Osteocyte (in vitro differentiated cells): ENCODE results near the gene USP36. TPM values are rescaled to one million over a fixed set of nuclear protein-coding genes. Genes with fewer than 3 reads are reported as not detected.

Source experiments
- DNase-seq: peaks from one replicate; pipeline ENCODE4 v3.0.0; 2021; ENCODE audit warnings: mixed read lengths; ENCODE audit not compliant: unreplicated experiment; ENCODE audit errors: extremely low spot score
- H3K27ac Mint-ChIP-seq: one replicate; pipeline ENCODE4 v1.8.0; 2021; ENCODE audit warnings: mild to moderate bottlenecking, mixed read lengths; ENCODE audit not compliant: unreplicated experiment
- H3K27me3 Mint-ChIP-seq: one replicate; pipeline ENCODE4 v1.8.0; 2021; ENCODE audit warnings: mixed read lengths; ENCODE audit not compliant: unreplicated experiment
- H3K36me3 Mint-ChIP-seq: one replicate; pipeline ENCODE4 v1.8.0; 2021; ENCODE audit warnings: mixed read lengths; ENCODE audit not compliant: unreplicated experiment
- H3K4me1 Mint-ChIP-seq: one replicate; pipeline ENCODE4 v1.8.0; 2021; ENCODE audit warnings: mixed read lengths; ENCODE audit not compliant: unreplicated experiment
- H3K4me3 Mint-ChIP-seq: one replicate; pipeline ENCODE4 v1.8.0; 2021; ENCODE audit warnings: mild to moderate bottlenecking, moderate library complexity, mixed read lengths; ENCODE audit not compliant: unreplicated experiment
- H3K9me3 Mint-ChIP-seq: one replicate; pipeline ENCODE4 v1.8.0; 2021; ENCODE audit warnings: mixed read lengths; ENCODE audit not compliant: unreplicated experiment
- total RNA-seq: library from RNA; stranded (reverse); gene quantifications from 2 replicates; pipeline ENCODE4 v1.2.1, GENCODE V29; 2021
- TF ChIP-seq, protein P1 (sequence below): fragments of 200-600 bp; sonication (generic); IDR thresholded peaks from 2 replicates; pipeline ENCODE4 v1.5.0; 2021; ENCODE audit warnings: antibody characterized with exemption, mild to moderate bottlenecking, moderate library complexity

The USP36 gene
- total RNA-seq, 1 donor from 2014 or later = 56.2 TPM

DNA sequence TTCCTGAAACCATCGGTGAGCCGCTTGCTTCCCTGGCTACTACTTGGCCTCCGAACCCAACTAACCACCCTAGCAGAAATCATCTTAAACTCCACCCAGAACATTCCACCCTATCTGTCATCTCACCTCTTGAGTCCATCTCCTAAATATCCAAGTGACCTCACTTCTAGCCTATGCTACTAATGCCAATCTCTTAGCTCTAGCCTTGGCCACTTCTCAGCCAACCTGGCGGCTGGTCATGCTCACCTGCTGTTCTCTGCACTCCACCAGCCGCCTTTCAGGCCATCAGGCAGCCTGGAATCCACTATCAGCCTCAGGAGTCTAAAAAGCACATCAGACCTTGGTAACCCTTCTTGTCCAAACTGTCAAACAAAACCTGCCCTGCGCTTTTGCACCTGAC lies 46.6 kb downstream of the USP36 start:
- H3K36me3 Mint-ChIP-seq = peaks cover 56% of the 10 kb centered on the region
- no peak overlapping the region for H3K4me3 Mint-ChIP-seq

DNA sequence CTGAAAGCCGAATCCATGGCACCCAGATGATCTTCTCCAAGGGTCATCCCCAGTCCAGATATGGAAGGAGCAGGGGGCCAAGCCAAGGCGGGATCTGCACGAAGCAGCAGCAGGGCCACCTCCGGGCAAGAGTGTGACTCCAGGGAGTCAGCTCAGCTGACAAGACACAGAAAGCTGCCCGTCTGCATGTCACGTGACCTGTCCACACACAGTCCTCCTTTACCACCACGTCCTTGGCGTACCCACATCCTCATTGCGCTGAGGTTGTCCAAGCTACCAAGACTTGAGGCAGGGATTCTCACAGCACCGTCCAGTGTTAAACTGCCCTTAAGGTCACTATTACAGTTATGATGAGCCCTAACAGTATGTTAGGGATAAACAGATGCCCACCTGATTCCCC lies 47.2 kb downstream of the USP36 start:
- Mint-ChIP-seq H3K4me1 (peaks cover 31% of the 10 kb centered on the region), H3K4me3 (no peak overlapping the region), H3K9me3 (no peaks in the 10 kb centered on the region), H3K27ac (no peak overlapping the region), H3K27me3 (no peaks in the 10 kb centered on the region), H3K36me3 (peaks cover 50% of the 10 kb centered on the region)
- TF ChIP-seq, protein P1, sequence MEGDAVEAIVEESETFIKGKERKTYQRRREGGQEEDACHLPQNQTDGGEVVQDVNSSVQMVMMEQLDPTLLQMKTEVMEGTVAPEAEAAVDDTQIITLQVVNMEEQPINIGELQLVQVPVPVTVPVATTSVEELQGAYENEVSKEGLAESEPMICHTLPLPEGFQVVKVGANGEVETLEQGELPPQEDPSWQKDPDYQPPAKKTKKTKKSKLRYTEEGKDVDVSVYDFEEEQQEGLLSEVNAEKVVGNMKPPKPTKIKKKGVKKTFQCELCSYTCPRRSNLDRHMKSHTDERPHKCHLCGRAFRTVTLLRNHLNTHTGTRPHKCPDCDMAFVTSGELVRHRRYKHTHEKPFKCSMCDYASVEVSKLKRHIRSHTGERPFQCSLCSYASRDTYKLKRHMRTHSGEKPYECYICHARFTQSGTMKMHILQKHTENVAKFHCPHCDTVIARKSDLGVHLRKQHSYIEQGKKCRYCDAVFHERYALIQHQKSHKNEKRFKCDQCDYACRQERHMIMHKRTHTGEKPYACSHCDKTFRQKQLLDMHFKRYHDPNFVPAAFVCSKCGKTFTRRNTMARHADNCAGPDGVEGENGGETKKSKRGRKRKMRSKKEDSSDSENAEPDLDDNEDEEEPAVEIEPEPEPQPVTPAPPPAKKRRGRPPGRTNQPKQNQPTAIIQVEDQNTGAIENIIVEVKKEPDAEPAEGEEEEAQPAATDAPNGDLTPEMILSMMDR = no peak
- no peak for DNase-seq

More for the DNA sequence above, 46.6 kb downstream of the USP36 start:
- Mint-ChIP-seq H3K27ac (no peak overlapping the region), H3K9me3 (no peaks in the 10 kb centered on the region), H3K27me3 (no peaks in the 10 kb centered on the region), H3K4me1 (peaks cover 31% of the 10 kb centered on the region)
- DNase-seq = no peak
- TF ChIP-seq, protein P1 = no peak

DNA sequence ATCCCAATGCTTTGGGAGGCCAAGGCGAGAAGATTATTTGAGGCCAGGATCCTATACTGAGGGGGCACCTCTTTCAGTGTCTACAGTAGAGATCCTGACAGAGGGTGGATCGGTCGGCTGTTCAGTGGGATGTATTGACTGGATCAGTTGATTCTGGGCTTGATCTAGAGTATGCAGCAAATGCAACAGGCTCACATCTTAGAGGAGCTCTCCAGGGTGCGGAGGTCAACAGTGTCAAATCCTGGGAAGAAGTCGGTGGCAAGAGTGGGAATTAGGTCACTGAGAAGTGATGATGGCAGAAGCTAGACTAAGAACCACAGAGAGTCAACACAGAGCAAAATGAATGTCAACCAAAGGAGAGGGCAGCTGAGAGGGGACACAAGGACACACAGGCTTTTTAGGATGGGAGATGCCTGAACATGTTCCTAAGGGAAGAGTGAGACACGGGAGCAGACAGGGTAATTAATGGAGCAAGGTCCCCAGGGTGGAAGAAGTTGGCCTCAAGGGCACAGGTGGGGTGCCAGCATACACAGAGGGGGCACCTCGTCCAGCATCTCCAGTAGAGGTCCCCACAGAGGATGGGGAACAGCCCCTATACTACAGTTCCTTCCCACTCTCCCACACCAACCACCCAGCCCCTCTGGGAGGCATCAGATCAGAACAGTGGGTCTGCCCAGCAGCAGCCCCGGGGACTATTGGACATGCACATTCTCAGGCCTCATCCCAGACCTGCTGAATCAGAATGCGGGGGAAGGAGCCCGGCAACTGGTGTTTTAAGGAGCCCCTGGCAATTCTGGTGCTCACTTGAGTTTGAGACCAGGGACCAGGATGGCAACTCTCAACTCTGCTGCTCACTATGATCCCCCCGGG lies 48.5 kb downstream of the USP36 start:
- peak overlapping the region; percentile 78 for H3K27ac Mint-ChIP-seq
- H3K4me1 Mint-ChIP-seq = peaks cover 31% of the 10 kb centered on the region
- peaks cover 40% of the 10 kb centered on the region for H3K36me3 Mint-ChIP-seq
- no peaks in the 10 kb centered on the region for H3K27me3 Mint-ChIP-seq
- no peaks in the 10 kb centered on the region for H3K9me3 Mint-ChIP-seq
- H3K4me3 Mint-ChIP-seq = no peak overlapping the region
- TF ChIP-seq, protein P1 = no peak
- no peak for DNase-seq

DNA sequence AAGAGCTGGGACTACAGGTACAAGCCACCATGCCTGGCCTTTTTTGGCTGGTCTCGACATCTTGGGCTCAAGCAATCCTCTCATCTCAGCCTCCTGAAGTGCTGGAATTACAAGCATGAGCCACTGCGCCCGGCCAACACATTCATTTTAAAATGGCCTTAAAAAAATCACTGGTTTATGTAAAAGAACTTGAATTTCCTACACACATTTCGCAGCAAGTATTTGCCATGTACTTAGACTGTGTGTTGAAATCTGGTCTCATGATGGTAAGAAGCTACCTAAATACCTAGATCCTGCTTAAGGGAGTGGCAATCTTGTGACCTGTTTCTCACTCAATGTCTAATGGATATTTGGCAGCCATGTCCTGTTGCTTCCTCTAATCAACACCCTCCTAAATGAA lies 50.1 kb downstream of the USP36 start:
- H3K4me1 Mint-ChIP-seq = peaks cover 36% of the 10 kb centered on the region
- no peak overlapping the region for H3K4me3 Mint-ChIP-seq
- peaks cover 27% of the 10 kb centered on the region for H3K36me3 Mint-ChIP-seq
- TF ChIP-seq, protein P1 = no peak
- H3K27me3 Mint-ChIP-seq = no peaks in the 10 kb centered on the region
- no peak for DNase-seq
- H3K9me3 Mint-ChIP-seq = no peaks in the 10 kb centered on the region
- no peak overlapping the region for H3K27ac Mint-ChIP-seq

DNA sequence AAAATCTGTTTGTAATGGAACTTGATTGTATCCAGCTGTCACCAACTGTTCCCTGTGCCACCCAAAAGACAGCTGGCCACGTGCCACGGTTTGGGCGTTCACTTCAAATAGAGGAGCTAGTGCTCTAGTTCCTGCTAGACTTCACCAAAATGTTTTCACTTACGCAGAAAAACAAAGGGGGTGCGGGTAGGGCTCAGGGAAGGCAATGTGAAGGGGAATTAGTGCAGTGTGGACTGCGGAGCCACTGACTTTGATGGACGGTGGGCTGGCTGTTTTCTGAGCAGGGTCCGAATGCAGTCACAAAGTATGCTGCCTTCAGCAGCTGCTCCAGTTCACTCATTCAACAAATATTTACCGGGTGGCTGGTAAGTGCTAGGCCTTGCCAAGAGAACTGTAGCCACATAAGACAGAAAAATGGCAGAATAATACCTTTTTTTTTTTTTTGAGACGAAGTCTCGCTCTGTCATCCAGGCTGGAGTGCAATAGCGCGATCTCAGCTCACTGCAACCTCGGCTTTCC lies 50.9 kb downstream of the USP36 start:
- no peak overlapping the region for H3K27ac Mint-ChIP-seq
- no peak for DNase-seq
- TF ChIP-seq, protein P1 = no peak
- no peak overlapping the region for H3K4me3 Mint-ChIP-seq
- H3K4me1 Mint-ChIP-seq = peaks cover 38% of the 10 kb centered on the region
- peaks cover 20% of the 10 kb centered on the region for H3K36me3 Mint-ChIP-seq
- no peaks in the 10 kb centered on the region for H3K27me3 Mint-ChIP-seq
- H3K9me3 Mint-ChIP-seq = no peaks in the 10 kb centered on the region
